Measurements from ENCODE around the gene RBM27. TPM values are rescaled to one million over a fixed set of nuclear protein-coding genes. Genes with fewer than 3 reads are reported as not detected.
"Not testable (repeated sequence)": the region's sequence is repeated elsewhere in the genome, so short reads cannot be mapped to it uniquely, and the experiment has no call there.

RBM27 gene
- total RNA-seq, 1 donor from 2014 or later: 17.7 TPM

DNA sequence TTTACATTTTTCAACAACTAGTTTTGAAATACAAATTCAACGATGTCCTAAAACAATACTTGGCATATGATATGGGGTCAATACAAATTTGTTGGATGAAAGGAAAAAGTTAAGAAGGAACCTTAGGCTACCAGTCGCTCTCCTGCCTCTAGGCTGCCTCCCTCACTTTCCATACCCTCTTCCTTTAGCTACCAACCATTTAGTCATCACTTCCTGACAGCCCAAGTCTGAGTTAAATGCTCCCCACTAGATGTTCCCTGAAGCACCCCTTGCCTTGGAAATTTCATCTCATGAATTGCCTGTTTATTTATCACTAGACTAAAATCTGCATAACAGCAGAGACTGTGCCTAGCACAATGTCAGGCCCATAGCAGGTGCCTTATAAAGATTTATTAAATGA lies 18.2 kb upstream of the RBM27 start:
- H3K27ac ChIP-seq: no peak overlapping the region
- peaks cover 5% of the 10 kb centered on the region for H3K4me1 ChIP-seq
- intact Hi-C loops (cut with DNase I): no loop called here
- no peaks in the 10 kb centered on the region for H3K36me3 ChIP-seq
- ATAC-seq (no peak), DNase-seq (no peak)
- TF ChIP-seq, protein P1, sequence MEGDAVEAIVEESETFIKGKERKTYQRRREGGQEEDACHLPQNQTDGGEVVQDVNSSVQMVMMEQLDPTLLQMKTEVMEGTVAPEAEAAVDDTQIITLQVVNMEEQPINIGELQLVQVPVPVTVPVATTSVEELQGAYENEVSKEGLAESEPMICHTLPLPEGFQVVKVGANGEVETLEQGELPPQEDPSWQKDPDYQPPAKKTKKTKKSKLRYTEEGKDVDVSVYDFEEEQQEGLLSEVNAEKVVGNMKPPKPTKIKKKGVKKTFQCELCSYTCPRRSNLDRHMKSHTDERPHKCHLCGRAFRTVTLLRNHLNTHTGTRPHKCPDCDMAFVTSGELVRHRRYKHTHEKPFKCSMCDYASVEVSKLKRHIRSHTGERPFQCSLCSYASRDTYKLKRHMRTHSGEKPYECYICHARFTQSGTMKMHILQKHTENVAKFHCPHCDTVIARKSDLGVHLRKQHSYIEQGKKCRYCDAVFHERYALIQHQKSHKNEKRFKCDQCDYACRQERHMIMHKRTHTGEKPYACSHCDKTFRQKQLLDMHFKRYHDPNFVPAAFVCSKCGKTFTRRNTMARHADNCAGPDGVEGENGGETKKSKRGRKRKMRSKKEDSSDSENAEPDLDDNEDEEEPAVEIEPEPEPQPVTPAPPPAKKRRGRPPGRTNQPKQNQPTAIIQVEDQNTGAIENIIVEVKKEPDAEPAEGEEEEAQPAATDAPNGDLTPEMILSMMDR (IDR thresholded peaks at IDR 0.05): no peak
- no peaks in the 10 kb centered on the region for H3K9me3 ChIP-seq
- no peaks in the 10 kb centered on the region for H3K27me3 ChIP-seq
- H3K4me3 ChIP-seq: no peak overlapping the region

DNA sequence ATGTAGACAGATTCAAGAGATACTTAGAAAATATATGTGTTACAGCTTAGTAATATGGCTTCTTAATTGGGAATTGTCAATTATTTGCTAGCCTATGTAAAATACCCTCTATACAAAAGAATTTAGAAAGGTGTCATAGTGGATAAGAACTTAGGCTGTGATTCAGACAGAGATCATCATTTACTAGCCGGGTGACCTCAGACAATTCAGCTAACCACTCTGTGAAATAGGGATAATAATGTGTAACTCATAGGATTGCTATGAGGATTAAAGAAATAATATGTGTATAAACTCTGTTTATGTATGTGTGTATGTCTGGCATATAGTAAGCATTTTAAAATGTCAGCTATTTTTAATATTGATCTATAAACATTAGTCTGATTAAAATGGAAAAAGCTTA lies 15.0 kb upstream of the RBM27 start:
- ATAC-seq (no peak), DNase-seq (no peak)
- intact Hi-C loops (cut with DNase I): no loop called here
- no peaks in the 10 kb centered on the region for H3K4me1 ChIP-seq
- no peak overlapping the region for H3K27ac ChIP-seq
- TF ChIP-seq, protein P1 (IDR thresholded peaks at IDR 0.05): no peak
- H3K4me3 ChIP-seq: no peak overlapping the region
- peaks cover 6% of the 10 kb centered on the region for H3K27me3 ChIP-seq
- no peaks in the 10 kb centered on the region for H3K36me3 ChIP-seq
- no peaks in the 10 kb centered on the region for H3K9me3 ChIP-seq

DNA sequence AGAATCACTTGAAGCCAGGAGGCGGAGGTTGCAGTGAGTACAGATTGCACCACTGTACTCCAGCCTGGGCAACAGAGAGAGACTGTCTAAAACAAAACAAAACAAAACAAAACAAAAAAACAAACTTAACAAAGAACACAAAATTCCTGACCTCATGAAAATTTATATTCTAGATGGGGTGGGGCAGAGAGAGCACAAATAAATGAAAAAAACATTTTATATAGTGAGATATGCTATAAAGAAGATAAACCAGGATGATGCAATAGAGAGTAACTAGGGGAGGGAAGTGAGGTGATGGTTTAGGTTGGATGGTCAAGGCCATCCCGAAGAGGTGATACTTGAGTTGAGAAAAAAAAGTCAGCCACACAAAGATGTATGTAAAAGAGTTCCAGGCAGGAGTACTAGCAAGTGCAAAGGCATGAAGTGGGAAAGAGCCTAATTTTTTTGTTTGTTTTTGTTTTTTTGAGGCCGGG lies 10.8 kb upstream of the RBM27 start:
- ATAC-seq (no peak), DNase-seq (no peak)
- Histone ChIP-seq H3K36me3 (no peaks in the 10 kb centered on the region), H3K27me3 (peaks cover 6% of the 10 kb centered on the region), H3K4me1 (no peaks in the 10 kb centered on the region), H3K4me3 (no peak overlapping the region), H3K27ac (no peak overlapping the region), H3K9me3 (no peaks in the 10 kb centered on the region)
- intact Hi-C loops (cut with DNase I): no loop called here
- TF ChIP-seq, protein P1 (IDR thresholded peaks at IDR 0.05): no peak

DNA sequence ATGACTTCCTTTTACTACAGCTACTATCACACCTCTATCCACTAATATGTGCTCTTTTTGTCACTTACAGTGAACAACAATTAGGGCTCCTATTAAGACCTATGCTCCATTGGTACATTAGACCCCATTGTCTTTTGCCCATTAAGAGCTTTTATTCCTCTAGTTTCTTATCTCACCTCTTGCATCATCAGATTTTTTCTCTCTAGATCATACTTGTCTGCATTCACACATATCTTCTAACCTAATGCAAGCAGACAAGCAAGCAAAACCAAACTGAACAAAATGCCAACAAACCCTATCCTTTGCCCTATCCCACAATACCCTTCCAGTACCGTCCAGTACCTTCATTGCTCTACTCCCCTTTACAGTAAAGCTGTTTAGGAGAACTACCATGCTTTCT lies 10.1 kb upstream of the RBM27 start:
- intact Hi-C loops (cut with DNase I): no loop called here
- Histone ChIP-seq H3K36me3 (no peaks in the 10 kb centered on the region), H3K4me1 (no peaks in the 10 kb centered on the region), H3K27me3 (peaks cover 6% of the 10 kb centered on the region), H3K9me3 (no peaks in the 10 kb centered on the region), H3K27ac (no peak overlapping the region), H3K4me3 (no peak overlapping the region)
- TF ChIP-seq, protein P1 (IDR thresholded peaks at IDR 0.05): no peak
- no peak for ATAC-seq
- DNase-seq: no peak

DNA sequence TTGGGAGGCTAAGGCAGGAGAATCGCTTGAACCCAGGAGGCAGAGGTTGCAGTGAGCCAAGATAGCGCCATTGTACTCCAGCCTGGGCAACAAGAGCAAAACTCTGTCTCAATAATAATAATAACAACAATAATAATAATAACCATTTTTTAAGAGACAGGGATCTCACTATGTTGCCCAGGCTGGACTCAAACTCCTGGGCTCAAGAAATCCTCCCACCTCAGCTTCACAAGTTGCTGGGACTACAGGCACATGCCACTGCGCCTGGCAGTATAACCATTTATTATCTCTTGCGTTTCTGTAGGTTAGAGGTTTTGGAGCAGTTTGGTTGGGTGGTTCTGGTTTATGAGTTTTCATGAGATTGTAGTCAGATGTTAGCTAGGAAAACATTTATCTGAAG lies 8.4 kb upstream of the RBM27 start:
- H3K27ac ChIP-seq; H3K36me3 ChIP-seq; DNase-seq; ATAC-seq; H3K27me3 ChIP-seq; H3K4me3 ChIP-seq; H3K4me1 ChIP-seq; intact Hi-C loops (cut with DNase I); H3K9me3 ChIP-seq: not testable (repeated sequence)

DNA sequence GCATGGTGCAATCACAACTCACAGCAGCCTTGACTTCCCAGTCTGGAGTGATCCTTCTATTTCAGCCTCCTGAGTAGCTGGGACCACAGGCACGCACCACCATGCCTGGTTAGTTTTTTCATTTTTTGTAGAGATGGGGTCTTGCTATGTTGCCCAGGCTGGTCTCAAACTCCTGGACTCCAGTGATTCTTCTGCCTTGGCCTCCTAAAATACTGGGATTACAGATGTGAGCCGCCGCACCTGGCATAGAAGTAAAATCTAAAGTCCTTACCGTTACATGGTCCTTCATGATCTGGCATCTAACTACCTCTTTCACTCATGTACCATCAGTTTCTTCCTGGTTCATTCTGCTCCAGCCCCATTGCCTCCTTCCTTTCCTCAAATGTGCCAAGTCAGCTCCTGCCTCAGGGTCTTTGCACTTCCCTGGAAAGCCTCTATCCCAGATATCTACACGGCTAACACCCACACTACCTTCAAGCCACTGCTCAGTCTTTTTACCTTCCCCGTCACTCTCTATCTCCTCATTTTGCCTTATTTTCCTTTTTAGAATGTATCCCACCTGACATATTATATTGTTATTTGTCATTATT lies 6.9 kb upstream of the RBM27 start:
- intact Hi-C loops (cut with DNase I): no loop called here
- no peak overlapping the region for H3K4me3 ChIP-seq

More for the DNA sequence above, 6.9 kb upstream of the RBM27 start:
- DNase-seq: no peak
- TF ChIP-seq, protein P1 (IDR thresholded peaks at IDR 0.05): no peak
- no peak for ATAC-seq
- no peaks in the 10 kb centered on the region for H3K36me3 ChIP-seq
- no peaks in the 10 kb centered on the region for H3K4me1 ChIP-seq
- H3K27ac ChIP-seq: no peak overlapping the region
- no peaks in the 10 kb centered on the region for H3K9me3 ChIP-seq
- H3K27me3 ChIP-seq: no peaks in the 10 kb centered on the region

All from upper lobe of right lung (tissue), 1 donor.